ENCODE measurements around the gene TMEM131.
A peak's percentile ranks its signal among the peaks of the same experiment; 100 is the strongest.
"Not testable (repeated sequence)": the region's sequence is repeated elsewhere in the genome, so short reads cannot be mapped to it uniquely, and the experiment has no call there.

Gene TMEM131

DNA sequence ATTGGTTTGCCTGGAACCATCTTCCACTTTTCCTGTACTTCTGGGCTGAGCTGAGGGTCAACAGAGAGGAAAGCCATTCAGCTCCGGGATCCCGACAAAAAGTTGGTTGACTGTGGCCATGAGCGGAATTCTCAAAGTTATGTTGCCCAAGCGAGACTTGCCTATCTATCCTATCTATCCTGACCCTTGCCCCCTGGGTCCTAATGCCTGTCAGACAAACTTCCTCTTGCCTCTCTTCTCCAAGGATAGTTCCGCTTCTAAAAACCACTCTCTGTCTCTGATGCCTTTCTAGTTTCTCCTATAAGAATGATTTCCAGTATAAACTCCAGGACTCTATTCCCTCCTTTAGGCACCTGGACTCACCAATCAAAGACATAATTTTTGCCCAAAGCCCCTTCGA is 173.9 kb downstream of the TMEM131 start:
- CTCF ChIA-PET; POLR2A ChIA-PET; DNase-seq (ENCODE audit: low read depth, low spot score); H3K4me3 ChIP-seq (ENCODE audit: low read depth, low read length): not testable (repeated sequence)

GRCh38 chr2:97819754-97820153 is 176.0 kb downstream of the TMEM131 start:
- no peak for DNase-seq (ENCODE audit: low read depth, low spot score)
- ChIA-PET CTCF (interaction anchor here (1.1 to 1.5 kb wide), 2 partner anchors 11 to 13 kb away, joined by 3 to 9 read pairs; no protein-coding TSS in a partner anchor), POLR2A (no interaction called here)
- no peak overlapping the region for H3K4me3 ChIP-seq (ENCODE audit: low read depth, low read length)
- TF ChIP-seq, protein P1, sequence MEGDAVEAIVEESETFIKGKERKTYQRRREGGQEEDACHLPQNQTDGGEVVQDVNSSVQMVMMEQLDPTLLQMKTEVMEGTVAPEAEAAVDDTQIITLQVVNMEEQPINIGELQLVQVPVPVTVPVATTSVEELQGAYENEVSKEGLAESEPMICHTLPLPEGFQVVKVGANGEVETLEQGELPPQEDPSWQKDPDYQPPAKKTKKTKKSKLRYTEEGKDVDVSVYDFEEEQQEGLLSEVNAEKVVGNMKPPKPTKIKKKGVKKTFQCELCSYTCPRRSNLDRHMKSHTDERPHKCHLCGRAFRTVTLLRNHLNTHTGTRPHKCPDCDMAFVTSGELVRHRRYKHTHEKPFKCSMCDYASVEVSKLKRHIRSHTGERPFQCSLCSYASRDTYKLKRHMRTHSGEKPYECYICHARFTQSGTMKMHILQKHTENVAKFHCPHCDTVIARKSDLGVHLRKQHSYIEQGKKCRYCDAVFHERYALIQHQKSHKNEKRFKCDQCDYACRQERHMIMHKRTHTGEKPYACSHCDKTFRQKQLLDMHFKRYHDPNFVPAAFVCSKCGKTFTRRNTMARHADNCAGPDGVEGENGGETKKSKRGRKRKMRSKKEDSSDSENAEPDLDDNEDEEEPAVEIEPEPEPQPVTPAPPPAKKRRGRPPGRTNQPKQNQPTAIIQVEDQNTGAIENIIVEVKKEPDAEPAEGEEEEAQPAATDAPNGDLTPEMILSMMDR (IDR thresholded peaks at IDR 0.05; ENCODE audit: insufficient read depth, low read length, missing control alignments) = no peak

DNA sequence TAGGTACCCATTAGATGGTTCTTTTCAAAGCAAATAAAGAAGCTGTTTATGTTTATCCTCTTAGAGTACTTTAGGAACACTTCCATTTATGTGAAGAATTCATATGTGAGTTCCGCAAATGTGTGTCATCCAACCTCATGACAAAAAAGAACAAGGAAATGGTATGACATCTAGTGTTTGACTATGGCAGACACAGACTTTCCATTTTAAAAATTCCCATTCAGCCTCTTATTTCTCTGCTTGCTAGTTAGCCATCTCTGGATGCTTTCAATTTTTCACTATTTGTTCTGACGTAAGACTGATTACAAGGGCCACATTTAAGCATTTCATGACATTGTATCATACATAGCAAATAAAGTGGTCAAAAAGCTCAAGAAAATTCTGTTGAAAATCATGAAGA is 179.3 kb downstream of the TMEM131 start:
- ChIA-PET CTCF (interaction anchor here (1.0 to 4.7 kb wide), 2 partner anchors 10 to 15 kb away, joined by 4 to 37 read pairs; no protein-coding TSS in a partner anchor), POLR2A (no interaction called here)
- TF ChIP-seq, protein P1 (IDR thresholded peaks at IDR 0.05; ENCODE audit: insufficient read depth, low read length, missing control alignments) = no peak
- DNase-seq (ENCODE audit: low read depth, low spot score) = no peak
- no peak overlapping the region for H3K4me3 ChIP-seq (ENCODE audit: low read depth, low read length)

GRCh38 chr2:97812931-97813330 is 182.8 kb downstream of the TMEM131 start:
- TF ChIP-seq, protein P1 (IDR thresholded peaks at IDR 0.05; ENCODE audit: insufficient read depth, low read length, missing control alignments) = no peak
- CTCF ChIA-PET = interaction anchor here (0.7 to 1.3 kb wide), 3 partner anchors 25 to 572 kb away, joined by 3 to 5 read pairs (median 4); no protein-coding TSS in a partner anchor
- POLR2A ChIA-PET = no interaction called here
- no peak for DNase-seq (ENCODE audit: low read depth, low spot score)
- no peak overlapping the region for H3K4me3 ChIP-seq (ENCODE audit: low read depth, low read length)

- ChIA-PET CTCF (interaction anchor here (1.2 to 2.9 kb wide), 4 partner anchors 11 to 576 kb away, joined by 3 to 16 read pairs (median 8); no protein-coding TSS in a partner anchor), POLR2A (no interaction called here)
- TF ChIP-seq, protein P1 (IDR thresholded peaks at IDR 0.05; ENCODE audit: insufficient read depth, low read length, missing control alignments) = no peak
- no peak for DNase-seq (ENCODE audit: low read depth, low spot score)
- H3K4me3 ChIP-seq (ENCODE audit: low read depth, low read length) = no peak overlapping the region
These were observed 186.9 kb downstream of the TMEM131 start for GRCh38 chr2:97808816-97809215.

DNA sequence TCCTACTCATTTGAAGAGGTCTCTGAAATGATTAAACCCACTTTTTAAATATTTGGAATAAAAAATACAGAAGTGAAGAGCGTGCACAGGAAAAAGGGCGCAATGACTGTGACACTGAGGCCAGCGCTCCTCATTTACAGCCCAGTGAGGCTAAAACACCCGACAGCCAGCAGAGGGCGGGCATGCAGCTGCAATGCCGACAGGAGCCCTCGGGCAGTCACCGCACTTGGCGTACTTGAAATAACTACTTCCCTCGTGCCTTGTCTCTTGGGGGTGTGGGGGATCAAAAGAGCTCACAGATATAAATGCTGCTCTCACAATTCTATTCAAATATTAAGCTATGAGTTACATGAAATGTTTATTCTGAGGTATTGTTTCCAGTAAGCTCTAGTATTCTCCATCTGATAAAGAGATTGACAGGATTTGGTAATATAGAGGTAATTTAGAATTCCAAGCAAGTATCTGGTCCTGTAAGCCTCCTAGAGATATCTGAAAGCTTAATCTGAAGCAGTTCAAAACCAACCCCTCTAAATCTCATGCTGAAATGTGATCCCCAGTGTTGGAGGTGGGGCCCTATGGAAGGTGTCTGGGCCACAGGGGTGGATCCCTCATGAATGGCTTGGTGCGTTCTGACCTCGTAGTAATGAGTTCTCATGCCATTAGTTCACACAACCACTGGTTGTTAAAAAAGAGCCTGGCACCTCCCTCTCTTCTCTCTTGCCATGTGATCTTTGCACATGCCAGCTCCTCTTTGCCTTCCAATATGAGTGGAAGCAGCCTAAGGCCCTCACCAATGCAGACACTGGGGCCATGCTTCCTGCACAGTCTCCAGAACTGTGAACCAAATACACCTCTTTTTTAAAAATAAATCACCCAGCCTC is 188.8 kb downstream of the TMEM131 start:
- ChIA-PET CTCF (interaction anchor here (0.6 to 2.4 kb wide), 58 partner anchors 8 to 580 kb away, joined by 3 to 38 read pairs (median 4); no protein-coding TSS in a partner anchor), POLR2A (no interaction called here)
- peak; percentile 4 for DNase-seq (ENCODE audit: low read depth, low spot score)

More for the DNA sequence above, 188.8 kb downstream of the TMEM131 start:
- no peak overlapping the region for H3K4me3 ChIP-seq (ENCODE audit: low read depth, low read length)
- TF ChIP-seq, protein P1 (IDR thresholded peaks at IDR 0.05; ENCODE audit: insufficient read depth, low read length, missing control alignments) = peak; percentile 95

Measured in AG04449 (cell line).